Upper lobe of right lung (tissue), 1 donor: ENCODE measurements around the gene TMPRSS9. TPM values are rescaled to one million over a fixed set of nuclear protein-coding genes. Genes with fewer than 3 reads are reported as not detected.
"Not testable (repeated sequence)": the region's sequence is repeated elsewhere in the genome, so short reads cannot be mapped to it uniquely, and the experiment has no call there.

Experiments used
- ATAC-seq: fragments of 200-7000 bp; cut with Tn5 transposase; one replicate; pipeline ENCODE4 v1.9.1; 2020; ENCODE audit warnings: mild to moderate bottlenecking, moderate library complexity
- DNase-seq: peaks from one replicate; pipeline ENCODE4 v3.0.0-alpha.2; 2020
- H3K27ac ChIP-seq: fragments of 200-600 bp; one replicate; pipeline ENCODE4 v1.8.0; 2022
- H3K27me3 ChIP-seq: fragments of 200-600 bp; one replicate; pipeline ENCODE4 v1.8.0; 2022; ENCODE audit warnings: mild to moderate bottlenecking
- H3K36me3 ChIP-seq: fragments of 200-600 bp; one replicate; pipeline ENCODE4 v1.8.0; 2022
- H3K4me1 ChIP-seq: fragments of 200-600 bp; one replicate; pipeline ENCODE4 v1.8.0; 2022
- H3K4me3 ChIP-seq: fragments of 200-600 bp; one replicate; pipeline ENCODE4 v1.8.0; 2022; ENCODE audit warnings: mild to moderate bottlenecking
- H3K9me3 ChIP-seq: fragments of 200-600 bp; one replicate; pipeline ENCODE4 v1.8.0; 2022
- CTCF ChIP-seq: fragments of 200-600 bp; IDR thresholded peaks from one replicate; pipeline ENCODE4 v1.8.0; 2022; ENCODE audit warnings: antibody characterized with exemption
- intact Hi-C: fragments of 100-400 bp; cut with DNase I; formaldehyde crosslinking; loops from one replicate; pipeline ENCODE4 v1.11.0; 2022
- total RNA-seq: library from RNA; stranded (reverse); fragmentation: NEBNext Ultra II Directional; extraction: Animal tissue kit (Norgen Biotek cat#: 25700); gene quantifications from one replicate; pipeline ENCODE4 v1.2.1, GENCODE V29; 2021
- donor health status: DM: no; HTN: yes; CAD: no; lungs with severe emphysema.

TMPRSS9 gene
- total RNA-seq, 1 donor from 2014 or later, result not detected

- Histone ChIP-seq H3K27ac (no peak overlapping the region), H3K4me1 (no peaks in the 10 kb centered on the region), H3K27me3 (no peaks in the 10 kb centered on the region), H3K36me3 (no peaks in the 10 kb centered on the region), H3K4me3 (no peak overlapping the region), H3K9me3 (no peaks in the 10 kb centered on the region)
- intact Hi-C loops, result no loop called here
- no peak for DNase-seq
- TF ChIP-seq CTCF, result no peak
- ATAC-seq, result peak; percentile 17
Measured at GRCh38 chr19:2413629-2414028, 53.6 kb downstream of the TMPRSS9 start.

GRCh38 chr19:2415281-2415972 is 55.4 kb downstream of the TMPRSS9 start:
- no peak overlapping the region for H3K27ac ChIP-seq
- no peaks in the 10 kb centered on the region for H3K27me3 ChIP-seq
- H3K4me1 ChIP-seq, result no peaks in the 10 kb centered on the region
- intact Hi-C loops, result no loop called here
- no peak overlapping the region for H3K4me3 ChIP-seq
- peaks cover 7% of the 10 kb centered on the region for H3K36me3 ChIP-seq
- H3K9me3 ChIP-seq, result no peaks in the 10 kb centered on the region
- ATAC-seq (peak; percentile 16), DNase-seq (no peak)
- TF ChIP-seq CTCF, result no peak

GRCh38 chr19:2415973-2416319 is 55.9 kb downstream of the TMPRSS9 start:
- Histone ChIP-seq H3K27ac (no peak overlapping the region), H3K4me1 (no peaks in the 10 kb centered on the region), H3K36me3 (peaks cover 9% of the 10 kb centered on the region), H3K9me3 (no peaks in the 10 kb centered on the region), H3K4me3 (no peak overlapping the region), H3K27me3 (no peaks in the 10 kb centered on the region)
- ATAC-seq (no peak), DNase-seq (no peak)
- intact Hi-C loops, result no loop called here
- TF ChIP-seq CTCF, result no peak

- intact Hi-C loops, result no loop called here
Measured at GRCh38 chr19:2416321-2417097, 56.4 kb downstream of the TMPRSS9 start.

GRCh38 chr19:2417436-2417835 is 57.4 kb downstream of the TMPRSS9 start:
- H3K27ac ChIP-seq, H3K36me3 ChIP-seq, H3K9me3 ChIP-seq, H3K27me3 ChIP-seq, ATAC-seq, intact Hi-C loops, DNase-seq, H3K4me3 ChIP-seq, H3K4me1 ChIP-seq: not testable (repeated sequence)

More at GRCh38 chr19:2416321-2417097, 56.4 kb downstream of the TMPRSS9 start:
- Histone ChIP-seq H3K4me1 (no peaks in the 10 kb centered on the region), H3K4me3 (no peak overlapping the region), H3K27ac (no peak overlapping the region), H3K9me3 (no peaks in the 10 kb centered on the region), H3K36me3 (peaks cover 9% of the 10 kb centered on the region), H3K27me3 (no peaks in the 10 kb centered on the region)
- ATAC-seq (peak; percentile 44), DNase-seq (no peak)
- no peak for TF ChIP-seq CTCF

GRCh38 chr19:2417881-2418406 is 57.9 kb downstream of the TMPRSS9 start:
- intact Hi-C loops, result no loop called here
- ATAC-seq (no peak), DNase-seq (no peak)
- Histone ChIP-seq H3K27me3 (no peaks in the 10 kb centered on the region), H3K36me3 (peaks cover 9% of the 10 kb centered on the region), H3K4me1 (no peaks in the 10 kb centered on the region), H3K9me3 (no peaks in the 10 kb centered on the region), H3K27ac (no peak overlapping the region), H3K4me3 (no peak overlapping the region)
- TF ChIP-seq CTCF, result no peak
